GM12878 (cell line): ENCODE measurements around the gene TICRR. TPM values are rescaled to one million over a fixed set of nuclear protein-coding genes. Genes with fewer than 3 reads are reported as not detected.

Experiments used
- ATAC-seq: fragments of 200-7000 bp; cut with Tn5 transposase; 3 replicates; pipeline ENCODE4 v1.9.1; 2020; ENCODE audit warnings: mild to moderate bottlenecking, moderate library complexity
- BruUV-seq: library from RNA; stranded (reverse); fragments of 400-500 nt; replicated peaks from 2 replicates; lab custom pipeline; 2021; lab: Mats Ljungman, UMichigan
- CTCF ChIA-PET: fragments of 300-600 bp; sonication (Branson Sonifier 250); formaldehyde crosslinking; extraction: SDS; loops from one replicate; lab custom pipeline; 2021; ENCODE audit warnings: inconsistent platforms; lab: Yijun Ruan, JAX
- POLR2A ChIA-PET: fragments of 350-600 bp; formaldehyde crosslinking; extraction: SDS; loops from one replicate; lab custom pipeline; 2021; ENCODE audit warnings: inconsistent platforms; lab: Charles Lee
- RAD21 ChIA-PET: fragments of 300-600 bp; sonication (Branson Sonifier 250); formaldehyde crosslinking; loops from one replicate; lab custom pipeline; 2023; ENCODE audit warnings: antibody characterized with exemption; ENCODE audit not compliant: unreplicated experiment; lab: Charles Lee
- SMC1A ChIA-PET: fragments of 300-600 bp; sonication (Branson Sonifier 250); formaldehyde crosslinking; loops from one replicate; lab custom pipeline; 2023; ENCODE audit not compliant: unreplicated experiment, uncharacterized antibody; lab: Charles Lee
- DNase-seq: peaks from one replicate; pipeline ENCODE4 v3.0.0-alpha.2; 2011; ENCODE audit warnings: low read depth, low spot score
- FAIRE-seq: peaks from 3 replicates; lab custom pipeline; 2011; peaks lifted over from hg19 to GRCh38; lab: Jason Lieb, UNC
- H2AFZ ChIP-seq: 2 replicates; pipeline ENCODE4 v1.6.0; 2011; ENCODE audit warnings: low read depth, low read length, control low read depth; ENCODE audit not compliant: control insufficient read depth
- H3K27ac ChIP-seq: 2 replicates; pipeline ENCODE4 v1.5.1; 2011; ENCODE audit warnings: control low read depth; ENCODE audit not compliant: control insufficient read depth, insufficient read depth
- H3K27me3 ChIP-seq, 2 experiments: replicated peaks in 1 of 2; 2 replicates each; pipeline versions ENCODE4 v1.6.0 to v1.6.1; 2011; ENCODE audit warnings: low read length in 1 of 2; ENCODE audit not compliant: control insufficient read depth in 2 of 2, insufficient read depth in 2 of 2
- H3K36me3 ChIP-seq, 2 experiments: 2 replicates each; pipeline ENCODE4 v1.5.1; 2011; ENCODE audit warnings: low read length in 1 of 2; ENCODE audit not compliant: control insufficient read depth in 2 of 2, insufficient read depth in 2 of 2
- H3K4me1 ChIP-seq: 2 replicates; pipeline ENCODE4 v1.6.1; 2011; ENCODE audit warnings: mild to moderate bottlenecking, low read length, moderate library complexity, mixed read lengths; ENCODE audit not compliant: control insufficient read depth, insufficient read depth
- H3K4me2 ChIP-seq: 2 replicates; pipeline ENCODE4 v1.6.0; 2011; ENCODE audit warnings: control low read depth; ENCODE audit not compliant: control insufficient read depth, insufficient read depth
- H3K4me3 ChIP-seq: fragments of 200-600 bp; sonication (generic); 2 replicates; pipeline ENCODE4 v1.5.1; 2016
- H3K79me2 ChIP-seq: 2 replicates; pipeline ENCODE4 v1.6.0; 2011; ENCODE audit warnings: low read length; ENCODE audit not compliant: control insufficient read depth, insufficient read depth
- H3K9ac ChIP-seq: 2 replicates; pipeline ENCODE4 v1.8.0; 2011; ENCODE audit warnings: low read length, control low read depth, mixed read lengths; ENCODE audit not compliant: control insufficient read depth, insufficient read depth
- H3K9me3 ChIP-seq: replicated peaks from 3 replicates; pipeline ENCODE4 v1.5.1; 2011; ENCODE audit warnings: mild to moderate bottlenecking, low read length; ENCODE audit not compliant: control insufficient read depth, insufficient read depth
- H4K20me1 ChIP-seq: 2 replicates; pipeline ENCODE4 v1.6.0; 2011; ENCODE audit not compliant: control insufficient read depth, insufficient read depth
- ATF3 ChIP-seq: IDR thresholded peaks from 2 replicates; pipeline ENCODE4 v1.6.1; 2011; ENCODE audit warnings: low read depth, mild to moderate bottlenecking, low read length, moderate library complexity, borderline replicate concordance; ENCODE audit errors: extremely low read depth
- ELK1 ChIP-seq: IDR thresholded peaks from 2 replicates; pipeline ENCODE4 v1.6.1; 2012; ENCODE audit warnings: low read depth, low read length, improper control_type of control experiment
- ESRRA ChIP-seq: IDR thresholded peaks from 2 replicates; pipeline ENCODE4 v1.6.1; 2012; ENCODE audit warnings: mild to moderate bottlenecking, low read length, improper control_type of control experiment
- HCFC1 ChIP-seq: fragments of 150-350 bp; IDR thresholded peaks from 2 replicates; pipeline ENCODE4 v1.6.1; 2014; ENCODE audit warnings: low read length
- IRF3 ChIP-seq: fragments of 450-650 bp; IDR thresholded peaks from 2 replicates; pipeline ENCODE4 v1.6.1; 2014; ENCODE audit warnings: mild to moderate bottlenecking
- KLF5 ChIP-seq: fragments of 450-650 bp; IDR thresholded peaks from 2 replicates; pipeline ENCODE4 v1.6.1; 2014; ENCODE audit warnings: mild to moderate bottlenecking; ENCODE audit not compliant: partially characterized antibody
- MYC ChIP-seq: IDR thresholded peaks from 2 replicates; pipeline ENCODE4 v1.6.1; 2011; ENCODE audit warnings: mild to moderate bottlenecking, low read length, moderate library complexity, inconsistent platforms; ENCODE audit not compliant: insufficient read depth, insufficient replicate concordance, insufficient read length, severe bottlenecking
- PBX3 ChIP-seq: IDR thresholded peaks from 2 replicates; pipeline ENCODE4 v1.6.1; 2011; ENCODE audit warnings: mild to moderate bottlenecking, low read depth, low read length, moderate library complexity; ENCODE audit not compliant: insufficient replicate concordance
- RFX5 ChIP-seq: IDR thresholded peaks from 2 replicates; pipeline ENCODE4 v1.6.1; 2011; ENCODE audit warnings: low read depth, low read length, improper control_type of control experiment
- RUNX3 ChIP-seq: IDR thresholded peaks from 2 replicates; pipeline ENCODE4 v1.6.1; 2012; ENCODE audit warnings: low read length, inconsistent platforms
- SMAD1 ChIP-seq: fragments of 450-650 bp; IDR thresholded peaks from 2 replicates; pipeline ENCODE4 v1.6.1; 2018; ENCODE audit warnings: mild to moderate bottlenecking, low read depth; ENCODE audit not compliant: partially characterized antibody
- SPI1 ChIP-seq: IDR thresholded peaks from 2 replicates; pipeline ENCODE4 v1.6.1; 2011; ENCODE audit warnings: low read depth, mild to moderate bottlenecking, low read length, moderate library complexity, borderline replicate concordance; ENCODE audit not compliant: insufficient read depth
- WGBS: methylation state at CpG from one replicate; pipeline ENCODE4 v1.1.6; 2016; ENCODE audit warnings: low lambda C conversion rate; ENCODE audit not compliant: insufficient replicate concordance, insufficient coverage; ENCODE audit errors: missing lambda C conversion rate; 5-methylcytosine and 5-hydroxymethylcytosine counted together
- in situ Hi-C: fragments of 300-500 bp; cut with MboI; formaldehyde crosslinking; loops from 9 replicates; pipeline ENCODE4 v1.14.3; 2018; ENCODE audit warnings: mixed read lengths
- intact Hi-C: fragments of 100-400 bp; cut with micrococcal nuclease; formaldehyde crosslinking; loops from one replicate; pipeline ENCODE4 v1.14.2; 2022; ENCODE audit not compliant: unreplicated experiment
- polyA plus RNA-seq, 11 experiments: library from polyadenylated mRNA; depleted of rRNA in 4 of 11; unstranded in 6 of 11; stranded (reverse) in 5 of 11; fragments of >200 nt; fragmentation: Nextera tagmentation in 4 of 11; fragmentation: Illumina TruSeq in 1 of 11; extraction: Ambion mirVana in 4 of 11; extraction: Trizol in 1 of 11; gene quantifications; 1 replicate in 1 of 11; 2 replicates in 10 of 11; pipeline versions ENCODE4 v1.2.1 to v1.2.3, GENCODE V29; 2011 to 2016; ENCODE audit warnings: inconsistent platforms in 2 of 11, missing spikeins in 2 of 11, low read depth in 1 of 11
- total RNA-seq, 4 experiments: library from RNA; depleted of rRNA in 3 of 4; stranded (reverse); fragments of >200 nt in 3 of 4; fragmentation: Illumina TruSeq in 1 of 4; extraction: Trizol in 1 of 4; gene quantifications; 2 replicates each; pipeline versions ENCODE4 v1.2.1 to v1.2.3, GENCODE V29; 2013 to 2021

TICRR gene
- total and polyA plus RNA-seq, 10 of the 15 experiments (the other 5 are each of a cell fraction or from before 2014, with no cell fraction given): 0.58 to 21.5 (median 11.5) TPM

- H3K36me3 ChIP-seq: no peaks in the 10 kb centered on the region
- ATAC-seq (no peak), FAIRE-seq (no peak), DNase-seq (no peak)
- no peak overlapping the region for H3K4me2 ChIP-seq
- intact Hi-C loops (no loop called here), in situ Hi-C loops (no loop called here)
- SMC1A ChIA-PET: no interaction called here
- no peak overlapping the region for H3K9ac ChIP-seq
- no peaks in the 10 kb centered on the region for H3K79me2 ChIP-seq
- no peak overlapping the region for H2AFZ ChIP-seq
- H4K20me1 ChIP-seq: no peaks in the 10 kb centered on the region
- H3K4me1 ChIP-seq: no peaks in the 10 kb centered on the region
- no peaks in the 10 kb centered on the region for H3K9me3 ChIP-seq
- POLR2A ChIA-PET: no interaction called here
- H3K4me3 ChIP-seq: no peak overlapping the region
- TF ChIP-seq PBX3 (no peak), ELK1 (no peak), HCFC1 (no peak), KLF5 (no peak), SPI1 (no peak), MYC (no peak), ATF3 (no peak), RFX5 (no peak), ESRRA (no peak), IRF3 (no peak), SMAD1 (no peak), RUNX3 (no peak)
- CTCF ChIA-PET: no interaction called here
- no peaks in the 10 kb centered on the region for H3K27me3 ChIP-seq
- WGBS: 47% methylated on average over 12 of the region's 12 CpGs
- no peak overlapping the region for H3K27ac ChIP-seq
- BruUV-seq: no TSS peak
- RAD21 ChIA-PET: no interaction called here
These were observed 95.8 kb downstream of the TICRR start for GRCh38 chr15:89670971-89671560.
